Spleen (tissue), 7 donors: Measurements from ENCODE around the gene HOXD11.

ENCODE experiments used
- CTCF ChIP-seq, 11 experiments: fragments of 200-600 bp in 7 of 11; fragments of 450-650 bp in 4 of 11; sonication (generic) in 4 of 11; IDR thresholded peaks in 8 of 11; conservative IDR thresholded peaks in 3 of 11; 1 replicate in 7 of 11; 2 replicates in 4 of 11; pipeline versions ENCODE4 v1.4.0 to v1.8.0; 2016 to 2021; ENCODE audit warnings: antibody characterized with exemption in 11 of 11, inconsistent platforms in 4 of 11, mild to moderate bottlenecking in 1 of 11
- POLR2A ChIP-seq, 3 donors: fragments of 450-650 bp; IDR thresholded peaks; one replicate each; pipeline ENCODE4 v1.5.1; 2017; ENCODE audit warnings: antibody characterized with exemption in 3 of 3, mild to moderate bottlenecking in 1 of 3
- POLR2AphosphoS5 ChIP-seq, 3 donors: sonication (generic); formaldehyde crosslinking; IDR thresholded peaks; one replicate each; pipeline ENCODE4 v1.5.1; 2017; ENCODE audit warnings: antibody characterized with exemption in 3 of 3
- donor health status: DM: no; HTN: no; CAD: no; lungs with moderate emphysema.
- donor health status: DM: no; HTN: no; CAD: no.
- donor health status: DM: no; HTN: no; CAD: no.

- TF ChIP-seq POLR2A (IDR thresholded peaks at IDR 0.05), result no peak
- TF ChIP-seq CTCF (IDR thresholded peaks at IDR 0.05 in 8 of 11, conservative IDR thresholded peaks at IDR 0.05 in 3 of 11), result no peak
- no peak for TF ChIP-seq POLR2AphosphoS5 (IDR thresholded peaks at IDR 0.05)
Observed at GRCh38 chr2:176076796-176077195, 30.3 kb upstream of the HOXD11 start.
